Ovary (tissue), 9 donors: Measurements from ENCODE around the gene ISG15. TPM values are rescaled to one million over a fixed set of nuclear protein-coding genes. Genes with fewer than 3 reads are reported as not detected.

Experiments used
- DNase-seq, 5 donors: peaks; one replicate each; pipeline ENCODE4 v3.0.0-alpha.2; 2019 to 2020
- H3K27ac ChIP-seq, 2 donors: fragments of 200-600 bp; one replicate each; pipeline versions ENCODE4 v1.5.1 to v1.8.0; 2019 to 2022
- H3K27me3 ChIP-seq: fragments of 200-600 bp; one replicate; pipeline ENCODE4 v1.8.0; 2022
- H3K36me3 ChIP-seq: fragments of 200-600 bp; sonication (generic); one replicate; pipeline ENCODE4 v1.5.1; 2019
- H3K4me1 ChIP-seq: one replicate; pipeline ENCODE4 v1.8.1; 2013; ENCODE audit warnings: mild to moderate bottlenecking, moderate library complexity; ENCODE audit not compliant: insufficient read depth
- H3K4me3 ChIP-seq: fragments of 200-600 bp; sonication (generic); one replicate; pipeline ENCODE4 v1.5.1; 2017
- H3K9me3 ChIP-seq, 2 donors: fragments of 200-600 bp in 1 of 2; sonication (generic) in 1 of 2; one replicate each; pipeline versions ENCODE4 v1.5.1 to v1.8.1; 2013 to 2019; ENCODE audit warnings: mild to moderate bottlenecking in 1 of 2, moderate library complexity in 1 of 2
- EP300 ChIP-seq: sonication (generic); formaldehyde crosslinking; IDR thresholded peaks from one replicate; pipeline ENCODE4 v1.6.1; 2017; ENCODE audit warnings: antibody characterized with exemption
- POLR2A ChIP-seq: fragments of 450-650 bp; IDR thresholded peaks from one replicate; pipeline ENCODE4 v1.6.1; 2017; ENCODE audit warnings: antibody characterized with exemption, mild to moderate bottlenecking, moderate library complexity
- WGBS, 3 donors: extraction: QIAGEN DNeasy Blood & Tissue Kit in 1 of 3; methylation state at CpG; one replicate each; pipeline versions ENCODE4 v1.1.5 to v1.1.7; 2013 to 2017; 5-methylcytosine and 5-hydroxymethylcytosine counted together
- intact Hi-C, 4 donors: fragments of 100-400 bp; cut with DNase I; formaldehyde crosslinking; loops; one replicate each; pipeline versions ENCODE4 v1.11.0 to v1.15.1; 2022 to 2023
- polyA plus RNA-seq, 2 donors: library from polyadenylated mRNA; stranded (reverse); fragments of 200-250 nt in 1 of 2; fragments of 350-450 nt in 1 of 2; fragmentation: Illumina TruSeq in 1 of 2; extraction: RNeasy Lipid Tissue Mini Kit (QIAGEN cat#74804) in 1 of 2; gene quantifications; one replicate each; pipeline ENCODE4 v1.2.3, GENCODE V29; 2013 to 2014
- total RNA-seq, 7 donors: library from RNA; depleted of rRNA in 2 of 7; stranded (reverse); fragments of >200 nt in 2 of 7; fragmentation: NEBNext Ultra II Directional in 3 of 7; extraction: Animal tissue kit (Norgen Biotek cat#: 25700) in 3 of 7; gene quantifications; one replicate each; pipeline versions ENCODE4 v1.1.0 to v1.2.4, GENCODE V29; 2016 to 2023
- TF ChIP-seq, protein P1 (sequence below), 3 donors: fragments of 450-650 bp in 2 of 3; fragments of 200-600 bp in 1 of 3; IDR thresholded peaks; one replicate each; pipeline versions ENCODE4 v1.5.1 to v1.8.0; 2016 to 2022; ENCODE audit warnings: antibody characterized with exemption in 3 of 3, mild to moderate bottlenecking in 1 of 3
- donor health status: DM: no; HTN: no; CAD: no; lungs with moderate emphysema.
- donor health status: DM: no; HTN: no; CAD: no.
- donor health status: Bipolar disorder and iron deficiency.
- donor health status: DM: yes; HTN: yes; CAD: no.
- donor health status: DM: no; HTN: no; CAD: no.
- donor health status: DM: yes; HTN: yes; CAD: no.

The ISG15 gene
- total and polyA plus RNA-seq, 9 donors = 7.8 to 83.5 (median 14.9) TPM; not detected in 1

DNA sequence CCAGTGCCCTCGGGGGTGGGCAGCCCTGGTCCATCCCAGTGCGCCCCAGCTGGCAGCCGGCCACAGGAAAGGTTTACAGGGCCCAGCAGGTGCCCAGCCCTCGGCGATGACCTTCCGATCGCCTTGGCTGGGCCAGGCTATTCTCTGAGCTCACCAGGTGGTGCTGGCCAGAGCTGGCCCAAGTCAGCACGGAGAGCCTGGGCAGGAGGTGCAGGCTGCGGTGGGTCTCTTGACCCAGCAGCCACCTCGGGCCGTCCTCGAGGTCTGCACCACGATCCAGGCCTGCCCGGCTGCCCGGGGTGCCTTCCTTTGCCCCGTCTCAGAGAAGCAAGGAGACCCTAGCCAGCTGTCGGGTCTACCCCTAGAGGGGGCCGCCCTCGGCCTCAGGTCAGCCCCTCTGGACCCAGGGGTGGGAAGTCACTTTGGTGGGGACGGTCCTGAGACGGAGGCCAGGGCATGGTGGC, 31.8 kb upstream of the ISG15 start:
- Histone ChIP-seq H3K9me3 (no peaks in the 10 kb centered on the region), H3K4me1 (no peaks in the 10 kb centered on the region), H3K27me3 (no peaks in the 10 kb centered on the region), H3K4me3 (no peak overlapping the region), H3K27ac (no peak overlapping the region), H3K36me3 (no peaks in the 10 kb centered on the region)
- no peak for TF ChIP-seq EP300
- TF ChIP-seq POLR2A = no peak
- TF ChIP-seq, protein P1, sequence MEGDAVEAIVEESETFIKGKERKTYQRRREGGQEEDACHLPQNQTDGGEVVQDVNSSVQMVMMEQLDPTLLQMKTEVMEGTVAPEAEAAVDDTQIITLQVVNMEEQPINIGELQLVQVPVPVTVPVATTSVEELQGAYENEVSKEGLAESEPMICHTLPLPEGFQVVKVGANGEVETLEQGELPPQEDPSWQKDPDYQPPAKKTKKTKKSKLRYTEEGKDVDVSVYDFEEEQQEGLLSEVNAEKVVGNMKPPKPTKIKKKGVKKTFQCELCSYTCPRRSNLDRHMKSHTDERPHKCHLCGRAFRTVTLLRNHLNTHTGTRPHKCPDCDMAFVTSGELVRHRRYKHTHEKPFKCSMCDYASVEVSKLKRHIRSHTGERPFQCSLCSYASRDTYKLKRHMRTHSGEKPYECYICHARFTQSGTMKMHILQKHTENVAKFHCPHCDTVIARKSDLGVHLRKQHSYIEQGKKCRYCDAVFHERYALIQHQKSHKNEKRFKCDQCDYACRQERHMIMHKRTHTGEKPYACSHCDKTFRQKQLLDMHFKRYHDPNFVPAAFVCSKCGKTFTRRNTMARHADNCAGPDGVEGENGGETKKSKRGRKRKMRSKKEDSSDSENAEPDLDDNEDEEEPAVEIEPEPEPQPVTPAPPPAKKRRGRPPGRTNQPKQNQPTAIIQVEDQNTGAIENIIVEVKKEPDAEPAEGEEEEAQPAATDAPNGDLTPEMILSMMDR (IDR thresholded peaks at IDR 0.05) = no peak
- intact Hi-C loops = loop anchor here in 2 of 4 donors (10.0 kb wide), 1 partner anchor 313 kb away; no protein-coding TSS in a partner anchor
- 64 to 79% (median 67%) methylated on average over 20 to 21 of the region's 21 CpGs for WGBS, 3 donors
- peak in 1 of 5 donors; percentile 23 for DNase-seq

DNA sequence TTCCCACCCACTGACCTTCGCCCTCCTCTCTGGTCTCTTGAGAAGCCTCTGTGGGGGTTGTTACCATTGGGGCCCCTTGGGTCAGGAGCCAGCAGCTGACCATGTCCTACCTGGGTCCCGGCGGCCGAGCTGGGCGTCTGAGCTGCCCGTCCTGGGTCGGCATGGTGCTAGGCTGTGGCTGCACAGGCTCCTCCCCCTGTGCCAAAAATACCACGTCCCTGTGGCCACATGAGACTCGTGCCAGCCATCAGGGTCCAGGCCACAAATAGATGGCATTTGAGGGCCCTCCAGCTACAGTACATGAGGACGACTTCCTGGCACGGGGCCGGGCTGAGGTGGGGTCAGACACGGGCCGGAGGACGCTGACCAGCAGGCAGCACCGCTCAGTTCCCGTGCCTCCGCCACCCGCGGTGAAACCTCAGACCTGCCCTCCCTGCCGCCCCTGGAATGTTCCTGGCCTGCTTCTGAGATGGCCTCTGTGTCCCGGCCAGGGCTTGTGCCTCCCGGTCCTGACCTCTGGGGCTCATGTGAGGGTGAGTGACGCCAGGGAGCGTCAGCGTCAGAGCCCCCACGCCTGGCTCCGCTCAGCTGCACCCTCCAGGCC, 31.2 kb upstream of the ISG15 start, which contains the start of gene PERM1:
Gene PERM1, minus strand, starts transcription at position 139 of the 604 bp plus-strand sequence. CDS start 1,064 bp downstream, outside the sequence.
- no peaks in the 10 kb centered on the region for H3K36me3 ChIP-seq
- no peak within 1 kb of the TSS for H3K27ac ChIP-seq
- peak in 2 of 5 donors; percentile 16 to 32 for DNase-seq
- no peaks in the 10 kb centered on the region for H3K9me3 ChIP-seq
- WGBS, 3 donors = 41 to 59% (median 48%) methylated on average over 26 to 28 of the region's 28 CpGs
- no peak within 1 kb of the TSS for H3K4me3 ChIP-seq
- no peaks in the 10 kb centered on the region for H3K27me3 ChIP-seq
- TF ChIP-seq POLR2A (no peak), EP300 (no peak)
- TF ChIP-seq, protein P1 (IDR thresholded peaks at IDR 0.05) = no peak
- no peaks in the 10 kb centered on the region for H3K4me1 ChIP-seq
- intact Hi-C loops = loop anchor here in 2 of 4 donors (10.0 kb wide), 1 partner anchor 313 kb away; no protein-coding TSS in a partner anchor

DNA sequence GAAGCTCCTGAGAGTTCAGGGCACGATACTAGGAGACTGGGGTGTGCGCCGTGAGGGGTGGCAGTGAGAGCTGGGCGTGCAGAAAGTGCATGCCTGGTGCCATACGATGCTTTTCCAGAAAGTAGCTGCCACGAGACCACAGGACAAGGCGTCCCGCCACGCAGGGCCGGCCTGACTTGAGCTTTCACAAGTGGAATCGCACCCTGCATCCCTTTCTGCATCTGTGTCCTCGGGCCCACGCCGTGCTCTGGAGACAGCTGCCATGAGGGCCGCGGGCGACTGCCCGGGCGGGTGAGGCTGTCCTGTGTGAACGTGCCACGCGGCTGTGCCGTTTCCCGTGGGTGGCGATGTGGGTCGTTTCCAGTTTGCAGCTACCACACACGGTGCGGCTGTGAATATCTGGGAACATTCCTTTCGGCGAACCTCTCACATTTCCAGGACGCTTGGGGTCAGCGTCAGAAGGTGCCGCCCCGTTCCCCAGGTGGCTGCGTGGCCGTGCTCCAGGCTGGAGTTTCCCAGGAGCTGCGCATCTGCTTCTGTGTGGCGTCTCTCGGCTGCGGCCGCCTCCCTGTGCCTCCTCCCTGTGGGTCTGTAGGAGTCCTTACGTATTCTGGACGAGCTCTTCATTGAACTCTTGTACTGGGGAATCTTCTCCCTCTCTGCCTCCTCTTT, 30.4 kb upstream of the ISG15 start:
- TF ChIP-seq POLR2A (no peak), EP300 (no peak)
- TF ChIP-seq, protein P1 (IDR thresholded peaks at IDR 0.05) = no peak
- intact Hi-C loops = loop anchor here in 2 of 4 donors (10.0 kb wide), 1 partner anchor 312 kb away; no protein-coding TSS in a partner anchor
- peak in 1 of 5 donors; percentile 32 for DNase-seq
- no peak overlapping the region for H3K4me3 ChIP-seq
- no peaks in the 10 kb centered on the region for H3K9me3 ChIP-seq
- H3K27me3 ChIP-seq = no peaks in the 10 kb centered on the region
- no peak overlapping the region for H3K27ac ChIP-seq
- no peaks in the 10 kb centered on the region for H3K36me3 ChIP-seq
- no peaks in the 10 kb centered on the region for H3K4me1 ChIP-seq
- 67 to 84% (median 79%) methylated on average over 41 to 43 of the region's 43 CpGs for WGBS, 3 donors

DNA sequence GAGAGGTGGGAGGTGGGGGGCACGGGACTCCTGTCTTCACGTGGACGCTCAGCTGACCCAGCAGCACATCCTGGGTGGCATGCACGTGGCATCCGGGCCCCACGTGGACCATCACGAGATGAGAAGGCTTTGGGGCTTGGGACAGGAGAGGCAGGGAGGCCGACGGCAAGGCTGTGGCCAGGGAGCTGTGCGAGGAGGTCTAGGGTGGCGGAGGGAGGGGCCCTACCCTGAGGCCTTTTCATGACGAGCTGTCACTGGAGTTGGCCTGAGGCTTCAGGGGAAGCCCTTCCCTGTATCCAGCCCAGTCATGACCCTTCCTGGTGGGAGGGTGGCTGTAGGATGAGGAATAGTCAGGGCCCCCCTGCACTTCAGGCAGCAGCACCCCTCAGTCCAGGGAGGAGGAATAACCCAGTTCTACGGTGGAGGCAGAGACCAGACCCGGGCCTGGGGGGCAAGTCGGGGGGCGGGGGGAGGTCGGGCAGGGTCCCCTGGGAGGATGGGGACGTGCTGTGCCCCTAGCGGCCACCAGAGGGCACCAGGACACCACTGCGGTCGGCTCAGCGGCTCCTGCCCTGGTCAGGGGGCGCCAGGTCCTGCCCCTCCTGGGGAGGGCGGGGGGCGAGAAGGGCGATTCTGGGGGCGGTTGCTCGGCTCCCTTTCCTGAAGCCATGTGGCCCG, 29.4 kb upstream of the ISG15 start:
- no peak overlapping the region for H3K27ac ChIP-seq
- no peaks in the 10 kb centered on the region for H3K36me3 ChIP-seq
- TF ChIP-seq, protein P1 (IDR thresholded peaks at IDR 0.05) = peak; percentile 33 to 80 (median 49)
- no peak for TF ChIP-seq POLR2A
- no peak for TF ChIP-seq EP300
- no peaks in the 10 kb centered on the region for H3K27me3 ChIP-seq
- H3K4me3 ChIP-seq = no peak overlapping the region
- intact Hi-C loops = loop anchor here in 2 of 4 donors (2.0 to 10.0 kb wide), 2 partner anchors 79 to 311 kb away; no protein-coding TSS in a partner anchor
- peak in 4 of 5 donors; percentile 37 to 71 (median 62) for DNase-seq
- H3K4me1 ChIP-seq = no peaks in the 10 kb centered on the region
- WGBS, 3 donors = 15 to 22% (median 21%) methylated on average over 26 to 29 of the region's 29 CpGs
- H3K9me3 ChIP-seq = no peaks in the 10 kb centered on the region
